ENCODE results near the gene ADARB2.
"Not testable (repeated sequence)": the region's sequence is repeated elsewhere in the genome, so short reads cannot be mapped to it uniquely, and the experiment has no call there.

Gene ADARB2

GRCh38 chr10:1398626-1399410 is 338.5 kb downstream of the ADARB2 start:
- H3K79me2 ChIP-seq (ENCODE audit: control insufficient read depth, insufficient read depth, low read length, unreplicated experiment), result no peaks in the 10 kb centered on the region
- H3K4me1 ChIP-seq (ENCODE audit: control insufficient read depth, insufficient read depth, low read length, unreplicated experiment), result no peaks in the 10 kb centered on the region
- H3K27ac ChIP-seq (ENCODE audit: low read depth, low read length), result no peak overlapping the region
- no peaks in the 10 kb centered on the region for H3K36me3 ChIP-seq (ENCODE audit: insufficient read depth, low read length)
- H2AFZ ChIP-seq (ENCODE audit: low read length, unreplicated experiment), result no peak overlapping the region
- no peak overlapping the region for H3K4me3 ChIP-seq (ENCODE audit: low read depth, low read length)
- H3K27me3 ChIP-seq (ENCODE audit: insufficient read depth, low read length), result no peaks in the 10 kb centered on the region

- H3K27me3 ChIP-seq (ENCODE audit: insufficient read depth, low read length); H3K4me1 ChIP-seq (ENCODE audit: control insufficient read depth, insufficient read depth, low read length, unreplicated experiment); H3K4me3 ChIP-seq (ENCODE audit: low read depth, low read length); H2AFZ ChIP-seq (ENCODE audit: low read length, unreplicated experiment); H3K36me3 ChIP-seq (ENCODE audit: insufficient read depth, low read length); H3K79me2 ChIP-seq (ENCODE audit: control insufficient read depth, insufficient read depth, low read length, unreplicated experiment); H3K27ac ChIP-seq (ENCODE audit: low read depth, low read length): not testable (repeated sequence)
These were observed 339.2 kb downstream of the ADARB2 start for GRCh38 chr10:1398116-1398515.

GRCh38 chr10:1396297-1396635 is 341.1 kb downstream of the ADARB2 start:
- Histone ChIP-seq H3K27ac (ENCODE audit: low read depth, low read length) (no peak overlapping the region), H3K27me3 (ENCODE audit: insufficient read depth, low read length) (no peaks in the 10 kb centered on the region), H3K4me1 (ENCODE audit: control insufficient read depth, insufficient read depth, low read length, unreplicated experiment) (no peaks in the 10 kb centered on the region), H3K36me3 (ENCODE audit: insufficient read depth, low read length) (no peaks in the 10 kb centered on the region), H3K4me3 (ENCODE audit: low read depth, low read length) (no peak overlapping the region), H2AFZ (ENCODE audit: low read length, unreplicated experiment) (no peak overlapping the region), H3K79me2 (ENCODE audit: control insufficient read depth, insufficient read depth, low read length, unreplicated experiment) (no peaks in the 10 kb centered on the region)

- H2AFZ ChIP-seq (ENCODE audit: low read length, unreplicated experiment), result no peak overlapping the region
- H3K36me3 ChIP-seq (ENCODE audit: insufficient read depth, low read length), result no peaks in the 10 kb centered on the region
- H3K4me3 ChIP-seq (ENCODE audit: low read depth, low read length), result no peak overlapping the region
- no peaks in the 10 kb centered on the region for H3K27me3 ChIP-seq (ENCODE audit: insufficient read depth, low read length)
- H3K79me2 ChIP-seq (ENCODE audit: control insufficient read depth, insufficient read depth, low read length, unreplicated experiment), result no peaks in the 10 kb centered on the region
- H3K4me1 ChIP-seq (ENCODE audit: control insufficient read depth, insufficient read depth, low read length, unreplicated experiment), result no peaks in the 10 kb centered on the region
- H3K27ac ChIP-seq (ENCODE audit: low read depth, low read length), result no peak overlapping the region
These were observed 341.6 kb downstream of the ADARB2 start for GRCh38 chr10:1395481-1396296.

GRCh38 chr10:1395025-1395480 is 342.3 kb downstream of the ADARB2 start:
- Histone ChIP-seq H2AFZ (ENCODE audit: low read length, unreplicated experiment) (no peak overlapping the region), H3K27ac (ENCODE audit: low read depth, low read length) (no peak overlapping the region), H3K27me3 (ENCODE audit: insufficient read depth, low read length) (no peaks in the 10 kb centered on the region), H3K79me2 (ENCODE audit: control insufficient read depth, insufficient read depth, low read length, unreplicated experiment) (no peaks in the 10 kb centered on the region), H3K4me3 (ENCODE audit: low read depth, low read length) (no peak overlapping the region), H3K36me3 (ENCODE audit: insufficient read depth, low read length) (no peaks in the 10 kb centered on the region), H3K4me1 (ENCODE audit: control insufficient read depth, insufficient read depth, low read length, unreplicated experiment) (no peaks in the 10 kb centered on the region)

GRCh38 chr10:1394155-1394912 is 343.0 kb downstream of the ADARB2 start:
- Histone ChIP-seq H3K4me1 (ENCODE audit: control insufficient read depth, insufficient read depth, low read length, unreplicated experiment) (no peaks in the 10 kb centered on the region), H3K27ac (ENCODE audit: low read depth, low read length) (no peak overlapping the region), H2AFZ (ENCODE audit: low read length, unreplicated experiment) (no peak overlapping the region), H3K36me3 (ENCODE audit: insufficient read depth, low read length) (no peaks in the 10 kb centered on the region), H3K4me3 (ENCODE audit: low read depth, low read length) (no peak overlapping the region), H3K27me3 (ENCODE audit: insufficient read depth, low read length) (no peaks in the 10 kb centered on the region), H3K79me2 (ENCODE audit: control insufficient read depth, insufficient read depth, low read length, unreplicated experiment) (no peaks in the 10 kb centered on the region)

GRCh38 chr10:1393481-1393880 is 343.8 kb downstream of the ADARB2 start:
- Histone ChIP-seq H2AFZ (ENCODE audit: low read length, unreplicated experiment) (no peak overlapping the region), H3K27me3 (ENCODE audit: insufficient read depth, low read length) (no peaks in the 10 kb centered on the region), H3K4me3 (ENCODE audit: low read depth, low read length) (no peak overlapping the region), H3K4me1 (ENCODE audit: control insufficient read depth, insufficient read depth, low read length, unreplicated experiment) (no peaks in the 10 kb centered on the region), H3K27ac (ENCODE audit: low read depth, low read length) (no peak overlapping the region), H3K36me3 (ENCODE audit: insufficient read depth, low read length) (no peaks in the 10 kb centered on the region), H3K79me2 (ENCODE audit: control insufficient read depth, insufficient read depth, low read length, unreplicated experiment) (no peaks in the 10 kb centered on the region)

- H3K4me3 ChIP-seq (ENCODE audit: low read depth, low read length), result no peak overlapping the region
- no peak overlapping the region for H3K27ac ChIP-seq (ENCODE audit: low read depth, low read length)
- H3K36me3 ChIP-seq (ENCODE audit: insufficient read depth, low read length), result no peaks in the 10 kb centered on the region
- no peaks in the 10 kb centered on the region for H3K4me1 ChIP-seq (ENCODE audit: control insufficient read depth, insufficient read depth, low read length, unreplicated experiment)
- H3K79me2 ChIP-seq (ENCODE audit: control insufficient read depth, insufficient read depth, low read length, unreplicated experiment), result no peaks in the 10 kb centered on the region
- no peaks in the 10 kb centered on the region for H3K27me3 ChIP-seq (ENCODE audit: insufficient read depth, low read length)
- H2AFZ ChIP-seq (ENCODE audit: low read length, unreplicated experiment), result no peak overlapping the region
These were observed 345.2 kb downstream of the ADARB2 start for GRCh38 chr10:1392127-1392526.

- no peaks in the 10 kb centered on the region for H3K4me1 ChIP-seq (ENCODE audit: control insufficient read depth, insufficient read depth, low read length, unreplicated experiment)
- no peaks in the 10 kb centered on the region for H3K27me3 ChIP-seq (ENCODE audit: insufficient read depth, low read length)
- H3K27ac ChIP-seq (ENCODE audit: low read depth, low read length), result no peak overlapping the region
- no peaks in the 10 kb centered on the region for H3K79me2 ChIP-seq (ENCODE audit: control insufficient read depth, insufficient read depth, low read length, unreplicated experiment)
- H2AFZ ChIP-seq (ENCODE audit: low read length, unreplicated experiment), result no peak overlapping the region
- no peak overlapping the region for H3K4me3 ChIP-seq (ENCODE audit: low read depth, low read length)
- no peaks in the 10 kb centered on the region for H3K36me3 ChIP-seq (ENCODE audit: insufficient read depth, low read length)
These were observed 347.1 kb downstream of the ADARB2 start for GRCh38 chr10:1390200-1390599.

- no peak overlapping the region for H3K4me3 ChIP-seq (ENCODE audit: low read depth, low read length)
- H2AFZ ChIP-seq (ENCODE audit: low read length, unreplicated experiment), result no peak overlapping the region
- H3K27ac ChIP-seq (ENCODE audit: low read depth, low read length), result no peak overlapping the region
- no peaks in the 10 kb centered on the region for H3K27me3 ChIP-seq (ENCODE audit: insufficient read depth, low read length)
- no peaks in the 10 kb centered on the region for H3K4me1 ChIP-seq (ENCODE audit: control insufficient read depth, insufficient read depth, low read length, unreplicated experiment)
- no peaks in the 10 kb centered on the region for H3K36me3 ChIP-seq (ENCODE audit: insufficient read depth, low read length)
- no peaks in the 10 kb centered on the region for H3K79me2 ChIP-seq (ENCODE audit: control insufficient read depth, insufficient read depth, low read length, unreplicated experiment)
These were observed 353.3 kb downstream of the ADARB2 start for GRCh38 chr10:1384026-1384425.
